GM19043 (cell line): Measurements from ENCODE around the gene DQX1.
A peak's percentile ranks its signal among the peaks of the same experiment; 100 is the strongest.
"Not testable (repeated sequence)": the region's sequence is repeated elsewhere in the genome, so short reads cannot be mapped to it uniquely, and the experiment has no call there.

Source experiments
- ATAC-seq: cut with Tn5 transposase; IDR thresholded peaks from one replicate; pipeline ENCODE4 v1.9.1; 2021; ENCODE audit warnings: low read depth; ENCODE audit not compliant: unreplicated experiment

Gene DQX1, protein sequence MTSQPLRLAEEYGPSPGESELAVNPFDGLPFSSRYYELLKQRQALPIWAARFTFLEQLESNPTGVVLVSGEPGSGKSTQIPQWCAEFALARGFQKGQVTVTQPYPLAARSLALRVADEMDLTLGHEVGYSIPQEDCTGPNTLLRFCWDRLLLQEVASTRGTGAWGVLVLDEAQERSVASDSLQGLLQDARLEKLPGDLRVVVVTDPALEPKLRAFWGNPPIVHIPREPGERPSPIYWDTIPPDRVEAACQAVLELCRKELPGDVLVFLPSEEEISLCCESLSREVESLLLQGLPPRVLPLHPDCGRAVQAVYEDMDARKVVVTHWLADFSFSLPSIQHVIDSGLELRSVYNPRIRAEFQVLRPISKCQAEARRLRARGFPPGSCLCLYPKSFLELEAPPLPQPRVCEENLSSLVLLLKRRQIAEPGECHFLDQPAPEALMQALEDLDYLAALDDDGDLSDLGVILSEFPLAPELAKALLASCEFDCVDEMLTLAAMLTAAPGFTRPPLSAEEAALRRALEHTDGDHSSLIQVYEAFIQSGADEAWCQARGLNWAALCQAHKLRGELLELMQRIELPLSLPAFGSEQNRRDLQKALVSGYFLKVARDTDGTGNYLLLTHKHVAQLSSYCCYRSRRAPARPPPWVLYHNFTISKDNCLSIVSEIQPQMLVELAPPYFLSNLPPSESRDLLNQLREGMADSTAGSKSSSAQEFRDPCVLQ

DNA sequence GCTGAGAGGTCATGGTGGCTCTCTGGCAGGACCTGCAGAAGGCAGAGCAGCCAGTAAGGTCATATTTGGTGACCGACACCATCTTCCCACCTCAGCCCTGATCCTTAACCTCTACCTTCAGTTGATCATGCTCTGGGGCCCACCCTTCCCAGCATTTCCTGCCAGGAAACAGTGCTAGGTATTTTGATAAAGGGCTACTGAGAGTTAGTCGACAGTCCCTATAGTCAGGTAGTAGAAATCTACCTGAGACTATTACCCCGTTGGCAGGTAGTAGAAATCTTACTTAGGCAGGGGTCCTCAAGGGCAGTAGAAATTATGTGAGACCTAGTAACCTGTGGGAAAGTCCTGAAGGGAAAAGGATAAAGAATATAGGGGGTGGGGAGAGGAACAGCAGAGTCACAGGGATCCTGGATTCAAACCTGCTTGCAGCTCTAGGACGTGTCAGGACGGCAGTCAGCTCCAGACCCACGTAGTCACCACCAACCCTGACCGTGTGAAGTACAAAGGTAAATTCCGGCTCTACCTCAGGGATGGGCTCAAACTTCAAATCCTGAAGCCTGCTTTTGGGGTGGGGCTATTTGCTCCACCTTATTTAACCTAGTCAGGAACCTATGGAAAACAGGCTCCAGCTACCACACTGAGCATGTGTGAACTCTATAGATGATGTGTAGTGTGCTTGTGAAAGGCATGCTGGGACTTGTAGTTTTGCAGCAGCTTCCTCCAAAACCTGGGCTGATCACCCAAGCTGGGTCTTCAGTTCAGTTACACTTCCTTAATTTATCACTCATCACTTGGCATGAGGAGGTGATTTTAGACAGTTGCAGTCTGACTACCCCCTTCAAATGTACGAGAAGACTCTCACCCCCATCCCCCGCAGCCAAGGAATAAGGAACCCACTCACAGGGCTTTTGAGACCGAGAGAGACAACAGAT lies at the start of gene DQX1:
DQX1 (minus strand) TSS at position 515 of the 932 bp plus-strand sequence; CDS start at position 13, 502 bp downstream.
- ATAC-seq: no peak

DNA sequence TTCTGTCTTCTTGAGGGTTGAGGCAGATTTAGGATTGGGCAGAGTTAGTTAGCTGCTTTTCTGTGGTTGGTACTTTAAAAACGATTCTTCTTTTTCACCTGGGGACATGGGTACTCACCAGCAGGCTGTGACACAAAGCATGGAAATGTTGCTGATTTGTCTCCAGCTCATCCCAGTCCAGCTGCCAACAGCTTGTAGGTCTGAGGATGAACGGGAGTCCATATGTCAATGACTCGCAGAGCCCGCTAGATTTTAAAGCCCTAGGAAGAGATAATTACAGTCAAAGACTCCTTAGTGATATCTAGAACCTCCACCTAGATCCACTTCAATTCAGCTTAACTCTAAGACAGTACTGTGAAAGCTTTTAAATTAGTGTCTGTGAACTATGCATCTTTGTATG lies 49.3 kb upstream of the DQX1 start:
- no peak for ATAC-seq

DNA sequence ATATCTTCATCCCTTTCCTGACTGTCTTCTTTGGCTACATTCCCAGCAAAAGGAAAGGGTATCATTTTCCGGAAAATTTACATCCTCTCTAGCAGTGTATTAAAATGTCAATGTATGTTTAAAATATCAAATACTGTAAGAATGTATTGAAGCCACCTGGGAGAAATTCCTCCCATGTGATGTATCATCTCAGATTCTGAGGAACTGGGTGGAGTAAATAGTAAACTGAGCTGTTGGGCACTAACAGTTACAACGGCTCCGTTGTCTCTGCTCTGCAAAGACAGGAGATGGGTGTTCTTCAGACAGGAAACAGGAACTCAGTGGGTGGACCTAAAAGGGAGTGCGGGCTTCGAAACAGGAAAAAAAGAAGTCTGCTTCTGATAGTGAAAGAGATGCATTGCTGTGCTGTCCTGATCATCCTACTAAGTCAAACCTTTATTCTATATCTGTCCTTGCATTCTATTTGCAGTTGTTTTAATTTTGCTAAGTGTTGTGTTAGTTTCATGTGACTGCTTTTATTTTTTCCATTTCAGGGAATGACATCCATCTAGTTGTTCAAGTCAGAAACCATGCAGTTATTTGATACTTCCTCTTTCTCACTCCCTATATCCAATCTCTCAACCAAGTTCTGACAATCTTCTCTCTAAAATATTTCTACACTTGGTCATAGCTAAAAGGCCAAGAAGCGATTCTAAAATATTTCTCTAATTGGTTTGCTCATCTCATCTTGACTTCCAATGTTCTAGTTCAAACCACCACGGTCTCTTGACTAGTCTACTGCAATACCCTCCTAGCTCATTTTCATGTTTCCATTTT lies 47.9 kb upstream of the DQX1 start:
- ATAC-seq: peak; percentile 42

DNA sequence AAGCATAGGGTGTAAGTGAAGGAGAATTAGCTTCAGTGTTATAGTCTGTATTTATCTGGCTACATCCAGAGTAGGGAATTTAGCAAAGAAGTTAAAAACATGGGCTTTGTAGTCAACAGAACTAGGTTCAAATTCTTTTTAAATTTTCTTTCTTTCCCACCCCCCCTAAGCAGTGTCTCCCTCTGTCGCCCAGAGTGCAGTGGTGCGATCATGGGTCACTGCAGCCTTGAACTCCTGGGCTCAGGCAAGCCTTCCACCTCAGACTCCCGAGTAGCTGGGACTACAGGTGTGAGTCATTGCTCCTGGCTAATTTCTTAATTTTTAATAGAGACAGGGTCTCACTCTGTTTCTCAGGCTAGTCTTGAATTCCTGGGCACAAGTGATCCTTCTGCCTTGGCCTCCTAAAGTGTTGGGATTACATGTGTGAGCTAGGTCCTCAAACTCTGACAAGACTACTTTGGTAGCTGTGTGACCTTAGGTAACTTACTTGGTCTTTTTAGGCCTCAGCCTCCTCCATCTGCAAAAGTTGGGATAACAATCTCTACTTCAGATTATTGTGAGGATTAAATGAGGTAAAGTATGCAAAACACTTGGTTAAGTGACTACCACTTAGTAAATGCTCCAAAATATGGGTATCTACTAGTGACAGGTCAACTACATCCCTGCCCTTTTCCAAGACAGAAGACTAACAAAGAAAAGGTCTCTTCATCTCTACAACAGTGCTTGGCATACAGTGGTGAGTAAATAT lies 46.3 kb upstream of the DQX1 start:
- ATAC-seq: no peak

GRCh38 chr2:74571058-74571457 lies 45.0 kb upstream of the DQX1 start:
- peak; percentile 58 for ATAC-seq

- ATAC-seq: no peak
These were observed 43.7 kb upstream of the DQX1 start for GRCh38 chr2:74569686-74570085.

- ATAC-seq: no peak
These were observed 41.9 kb upstream of the DQX1 start for GRCh38 chr2:74567881-74568280.

GRCh38 chr2:74566754-74567085 lies 40.7 kb upstream of the DQX1 start:
- no peak for ATAC-seq

- no peak for ATAC-seq
These were observed 40.2 kb upstream of the DQX1 start for GRCh38 chr2:74566076-74566753.

DNA sequence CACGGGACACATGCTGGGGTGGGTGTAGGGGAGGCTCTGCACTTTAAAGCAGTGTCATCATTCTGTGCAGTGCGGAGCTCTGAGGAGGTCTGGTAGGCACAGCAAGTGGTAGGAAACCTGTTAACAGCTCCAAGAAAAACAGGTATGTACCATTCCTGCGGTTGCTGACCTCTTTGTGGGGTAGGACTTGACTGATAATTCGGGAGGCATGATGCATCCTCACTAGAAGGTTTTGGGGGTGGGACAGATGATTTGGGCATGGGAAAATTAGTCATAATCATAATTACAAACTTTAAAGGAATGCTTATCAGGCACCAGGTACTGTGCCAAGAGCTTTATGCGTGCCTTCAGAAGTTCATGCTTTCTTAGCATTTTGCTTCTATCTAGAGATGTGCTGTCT lies 38.2 kb upstream of the DQX1 start:
- no peak for ATAC-seq

GRCh38 chr2:74562126-74562775 lies 36.2 kb upstream of the DQX1 start:
- ATAC-seq: no peak

DNA sequence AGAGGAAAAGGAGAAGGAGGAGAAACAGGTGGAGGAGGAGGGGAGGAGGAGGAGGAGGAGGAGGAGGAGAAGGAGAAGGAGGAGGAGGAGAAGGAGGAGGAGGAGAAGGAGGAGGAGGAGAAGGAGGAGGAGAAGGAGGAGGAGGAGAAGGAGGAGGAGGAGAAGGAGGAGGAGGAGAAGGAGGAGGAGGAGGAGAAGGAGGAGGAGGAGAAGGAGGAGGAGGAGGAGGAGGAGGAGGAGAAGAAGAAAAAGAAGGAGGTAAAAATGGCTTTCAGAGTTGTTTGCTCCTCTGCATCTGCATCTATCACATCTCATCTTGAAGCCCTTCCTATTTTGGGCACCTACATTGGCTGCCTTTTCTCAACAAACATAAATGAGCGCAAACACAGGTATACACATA lies 35.0 kb upstream of the DQX1 start:
- ATAC-seq: not testable (repeated sequence)

GRCh38 chr2:74560591-74560990 lies 34.6 kb upstream of the DQX1 start:
- ATAC-seq: no peak

DNA sequence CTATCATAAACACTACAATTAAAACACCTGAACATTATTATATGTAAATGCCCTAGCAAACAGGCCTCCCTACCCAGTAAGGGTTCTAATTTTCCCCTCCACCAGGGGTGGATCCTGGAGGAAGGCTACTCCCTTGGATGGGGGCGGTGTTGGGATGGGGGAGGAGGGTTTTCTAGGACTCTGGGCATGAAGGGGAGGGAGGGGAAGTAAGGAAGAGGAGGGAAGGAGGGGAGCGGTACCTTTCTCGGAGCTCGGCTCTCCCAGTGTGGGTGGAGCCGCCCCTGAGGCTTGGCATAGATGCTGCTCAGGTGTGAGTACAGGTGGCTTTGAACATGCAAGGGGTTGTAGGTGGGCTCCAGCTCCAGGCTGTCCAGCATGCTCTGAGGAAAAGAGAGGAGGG lies 33.9 kb upstream of the DQX1 start:
- ATAC-seq: no peak

DNA sequence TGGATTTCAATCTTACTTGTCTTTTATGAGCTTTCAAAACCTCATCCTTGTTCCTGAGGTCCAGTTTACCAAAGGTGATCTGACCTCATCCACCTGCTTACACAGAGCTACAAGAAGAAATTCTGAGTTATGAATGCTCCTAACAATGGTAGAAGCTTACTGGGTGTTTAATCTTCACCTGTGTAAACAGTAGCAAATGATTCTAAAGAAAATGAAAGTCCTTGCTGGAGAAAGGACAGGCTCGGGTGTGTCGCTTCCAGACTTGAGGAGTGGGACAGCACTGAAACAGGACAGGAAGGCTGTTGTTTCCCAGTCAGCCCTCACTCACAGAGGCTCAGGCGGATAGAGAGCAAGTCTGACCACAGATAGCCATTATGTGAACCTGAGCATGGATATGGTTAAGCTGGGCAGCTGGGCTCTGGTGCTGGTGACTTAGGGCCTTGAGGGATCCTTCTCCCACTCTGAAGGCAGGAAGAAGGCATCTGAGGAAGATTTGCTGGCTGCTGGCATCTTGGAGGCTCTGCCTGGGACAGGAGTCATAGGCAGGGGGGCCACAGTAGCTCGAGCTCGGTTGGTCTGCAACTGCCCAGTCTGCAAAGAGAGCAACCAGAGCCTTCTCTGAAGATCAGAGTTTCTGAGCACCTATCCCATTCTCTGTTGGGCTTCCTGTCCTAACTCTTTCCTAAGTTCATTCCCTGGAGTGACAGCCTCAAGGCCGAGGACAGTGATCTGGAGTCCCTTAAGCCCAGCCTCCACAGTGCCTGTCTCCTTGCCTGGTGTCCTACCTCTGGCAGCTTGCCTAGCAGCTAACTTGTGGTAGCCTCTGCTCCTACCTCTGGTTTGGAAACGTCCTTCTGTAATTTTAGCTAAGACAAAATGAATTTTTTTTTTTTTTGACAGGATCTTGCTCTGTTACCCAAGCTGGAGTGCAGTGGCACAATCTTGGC lies 32.5 kb upstream of the DQX1 start:
- ATAC-seq: no peak

DNA sequence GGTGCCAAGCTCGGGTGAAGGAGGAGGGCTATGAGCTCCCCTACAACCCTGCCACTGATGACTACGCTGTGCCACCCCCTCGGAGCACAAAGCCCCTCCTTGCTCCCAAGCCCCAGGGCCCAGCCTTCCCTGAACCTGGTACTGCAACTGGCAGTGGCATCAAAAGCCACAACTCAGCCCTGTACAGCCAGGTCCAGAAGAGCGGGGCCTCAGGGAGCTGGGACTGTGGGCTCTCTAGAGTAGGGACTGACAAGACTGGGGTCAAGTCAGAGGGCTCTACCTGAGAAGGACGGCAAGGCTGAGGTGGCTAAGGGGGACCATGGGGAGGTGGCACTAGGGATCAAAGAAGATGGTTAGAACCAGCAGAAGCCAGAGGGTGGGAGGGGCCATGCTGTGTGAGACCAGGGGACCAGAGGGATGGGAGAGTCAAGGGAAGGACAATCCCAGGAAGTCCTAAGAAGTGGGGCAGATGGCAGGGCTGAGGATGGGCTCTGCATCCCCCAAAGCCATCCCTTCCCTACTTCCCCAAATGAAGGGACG lies 30.9 kb upstream of the DQX1 start:
- no peak for ATAC-seq

- no peak for ATAC-seq
These were observed 30.1 kb upstream of the DQX1 start for GRCh38 chr2:74556159-74556558.
